WTC11 (cell line): ENCODE data around the gene GNAI1. TPM values are rescaled to one million over a fixed set of nuclear protein-coding genes. Genes with fewer than 3 reads are reported as not detected.

ENCODE experiments used
- ATAC-seq: fragments of 200-7000 bp; cut with Tn5 transposase; 2 replicates; pipeline ENCODE4 v1.10.0; 2021; ENCODE audit warnings: mild to moderate bottlenecking, moderate library complexity
- CTCF ChIA-PET: fragments of 300-600 bp; sonication (Branson Sonifier 250); formaldehyde crosslinking; loops from one replicate; lab custom pipeline; 2021; ENCODE audit warnings: antibody characterized with exemption; lab: Charles Lee
- POLR2A ChIA-PET: fragments of 350-600 bp; sonication (Branson Sonifier 250); formaldehyde crosslinking; loops from one replicate; lab custom pipeline; 2021; ENCODE audit warnings: antibody characterized with exemption; lab: Charles Lee
- DNase-seq: peaks from one replicate; pipeline ENCODE4 v3.0.0; 2021; ENCODE audit warnings: low spot score
- H3K27ac Mint-ChIP-seq: 2 replicates; pipeline ENCODE4 v1.8.0; 2021; ENCODE audit warnings: mixed read lengths
- H3K27me3 Mint-ChIP-seq: 2 replicates; pipeline ENCODE4 v1.8.0; 2021; ENCODE audit warnings: low read depth, mild to moderate bottlenecking, moderate library complexity, mixed read lengths
- H3K36me3 Mint-ChIP-seq: 2 replicates; pipeline ENCODE4 v1.8.0; 2021; ENCODE audit warnings: mixed read lengths
- H3K4me1 Mint-ChIP-seq: 2 replicates; pipeline ENCODE4 v1.8.0; 2022; ENCODE audit warnings: mixed read lengths
- H3K4me3 Mint-ChIP-seq: 2 replicates; pipeline ENCODE4 v1.8.0; 2021; ENCODE audit warnings: mild to moderate bottlenecking, moderate library complexity, mixed read lengths
- H3K9me3 Mint-ChIP-seq: 2 replicates; pipeline ENCODE4 v1.8.0; 2021; ENCODE audit warnings: mixed read lengths
- AFF4 ChIP-seq: sonication (generic); formaldehyde crosslinking; IDR thresholded peaks from 2 replicates; pipeline ENCODE4 v1.8.1; 2023; ENCODE audit warnings: mild to moderate bottlenecking, missing genetic modification reagents, borderline replicate concordance
- ARID4B ChIP-seq: sonication (generic); formaldehyde crosslinking; IDR thresholded peaks from 2 replicates; pipeline ENCODE4 v1.8.0; 2023; ENCODE audit warnings: missing genetic modification reagents, mild to moderate bottlenecking, borderline replicate concordance
- ATF6 ChIP-seq: sonication (generic); formaldehyde crosslinking; IDR thresholded peaks from 2 replicates; pipeline ENCODE4 v1.8.1; 2023; ENCODE audit warnings: mild to moderate bottlenecking, missing genetic modification reagents
- CDX4 ChIP-seq: fragments of 250-450 bp; sonication (Bioruptor Pico); IDR thresholded peaks from 2 replicates; pipeline ENCODE4 v1.9.0; 2021; ENCODE audit warnings: moderate library complexity, mild to moderate bottlenecking, inconsistent platforms, borderline replicate concordance
- CTCF ChIP-seq: fragments of 200-600 bp; IDR thresholded peaks from 2 replicates; pipeline ENCODE4 v1.8.0; 2022; ENCODE audit warnings: antibody characterized with exemption
- E2F5 ChIP-seq: sonication (generic); formaldehyde crosslinking; IDR thresholded peaks from 2 replicates; pipeline ENCODE4 v1.8.1; 2022; ENCODE audit warnings: mild to moderate bottlenecking, moderate library complexity, missing genetic modification reagents
- MYBL2 ChIP-seq: sonication (generic); formaldehyde crosslinking; IDR thresholded peaks from 2 replicates; pipeline ENCODE4 v1.8.1; 2023; ENCODE audit warnings: mild to moderate bottlenecking, moderate library complexity, missing genetic modification reagents
- TEAD1 ChIP-seq: sonication (generic); formaldehyde crosslinking; IDR thresholded peaks from 2 replicates; pipeline ENCODE4 v1.8.0; 2022; ENCODE audit warnings: mild to moderate bottlenecking, missing genetic modification reagents
- TEAD4 ChIP-seq: sonication (generic); formaldehyde crosslinking; IDR thresholded peaks from 2 replicates; pipeline ENCODE4 v1.8.0; 2022; ENCODE audit warnings: mild to moderate bottlenecking, missing genetic modification reagents
- ZNF425 ChIP-seq: fragments of 250-450 bp; sonication (Bioruptor Pico); conservative IDR thresholded peaks from 2 replicates; pipeline ENCODE4 v1.9.0; 2021; ENCODE audit warnings: mild to moderate bottlenecking
- total RNA-seq: library from RNA; stranded (reverse); gene quantifications from 3 replicates; pipeline ENCODE4 v1.2.3, GENCODE V29; 2021

The GNAI1 gene
- total RNA-seq, 1 experiment from 2014 or later = 26.7 TPM

GRCh38 chr7:80105701-80106408, 28.8 kb upstream of the GNAI1 start:
- CTCF ChIA-PET = no interaction called here

More at GRCh38 chr7:80105701-80106408, 28.8 kb upstream of the GNAI1 start:
- ATAC-seq (no peak), DNase-seq (no peak)
- Mint-ChIP-seq H3K4me3 (no peak overlapping the region), H3K4me1 (peaks cover 22% of the 10 kb centered on the region), H3K27ac (no peak overlapping the region), H3K36me3 (no peaks in the 10 kb centered on the region), H3K9me3 (peaks cover 4% of the 10 kb centered on the region; the same call in 1 of the 2 replicates), H3K27me3 (no peaks in the 10 kb centered on the region)
- POLR2A ChIA-PET = no interaction called here
- TF ChIP-seq CDX4 (CRISPR knock-in tag) (no peak), ARID4B (CRISPR knock-in tag) (no peak), AFF4 (no peak), E2F5 (CRISPR knock-in tag) (no peak), TEAD1 (no peak), TEAD4 (CRISPR knock-in tag) (no peak), CTCF (no peak), ATF6 (CRISPR knock-in tag) (no peak), MYBL2 (CRISPR knock-in tag) (no peak), ZNF425 (CRISPR knock-in tag) (no peak)
